ENCODE results near the gene MAP4K4. TPM values are rescaled to one million over a fixed set of nuclear protein-coding genes. Genes with fewer than 3 reads are reported as not detected.
A peak's percentile ranks its signal among the peaks of the same experiment; 100 is the strongest.
"Not testable (repeated sequence)": the region's sequence is repeated elsewhere in the genome, so short reads cannot be mapped to it uniquely, and the experiment has no call there.

Gene MAP4K4
- total RNA-seq, 1 experiment from 2014 or later, result 37.6 TPM

DNA sequence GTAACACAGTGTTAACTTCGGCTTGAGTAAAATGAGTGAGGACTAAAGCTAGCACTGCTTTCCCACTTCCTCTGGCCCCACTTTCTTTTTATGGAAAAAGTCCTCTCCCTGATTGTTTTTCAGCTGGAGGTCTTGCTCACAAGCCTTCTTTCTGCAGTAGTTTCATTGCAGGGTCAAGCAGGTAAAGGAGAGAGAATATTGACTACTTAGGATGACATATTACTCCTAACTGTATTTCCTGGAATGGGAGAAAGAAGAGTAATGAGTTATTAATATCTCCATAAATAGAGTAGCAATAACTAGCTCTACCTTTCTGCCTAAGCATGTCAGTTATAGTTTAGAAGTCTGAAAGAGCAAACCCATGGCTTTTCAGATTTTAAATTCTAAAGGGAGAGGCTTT is 45.0 kb downstream of the MAP4K4 start:
- no peak for DNase-seq (ENCODE audit: low read depth)

DNA sequence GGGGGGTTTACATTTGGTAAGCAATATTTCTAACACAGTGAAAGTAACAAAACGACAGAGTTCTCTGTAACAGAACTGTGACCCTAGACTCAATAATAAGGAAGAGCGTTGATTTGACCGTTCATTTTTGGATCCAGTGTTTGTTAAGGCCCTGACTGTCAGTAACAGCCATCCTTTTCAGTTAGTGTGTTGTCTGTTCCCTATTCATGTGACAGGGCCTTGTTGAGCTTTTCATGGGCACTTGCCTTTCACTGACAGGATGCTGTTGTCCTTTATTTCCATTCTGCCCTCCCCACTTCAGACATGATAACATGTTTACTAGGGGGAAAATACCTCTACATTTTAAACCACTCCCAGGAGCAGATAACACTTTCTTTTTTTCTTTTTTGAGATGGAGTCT is 45.8 kb downstream of the MAP4K4 start:
- no peak for DNase-seq (ENCODE audit: low read depth)

GRCh38 chr2:101744832-101745231 is 47.3 kb downstream of the MAP4K4 start:
- no peak for DNase-seq (ENCODE audit: low read depth)

- peak; percentile 91 for DNase-seq (ENCODE audit: low read depth)
Measured at GRCh38 chr2:101745711-101746694, 48.5 kb downstream of the MAP4K4 start.

DNA sequence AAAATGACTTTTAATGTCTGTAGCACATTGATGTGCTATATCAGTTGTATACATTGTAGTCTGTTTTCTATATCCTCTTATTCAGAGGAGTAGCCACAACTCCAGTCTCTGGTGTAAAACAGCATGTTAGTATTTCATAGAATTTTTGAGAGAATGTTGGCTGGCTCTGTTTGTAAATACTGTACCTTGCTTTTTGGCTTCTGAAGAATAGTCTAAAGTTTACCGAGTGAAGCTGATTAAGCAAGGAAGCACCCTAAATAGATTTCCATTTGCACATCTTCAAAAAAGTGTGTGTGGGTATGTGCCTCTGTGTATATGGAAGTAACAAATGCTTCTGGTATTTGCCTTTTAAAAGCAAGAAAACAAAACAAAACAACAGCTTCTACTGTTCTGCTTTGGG is 50.5 kb downstream of the MAP4K4 start:
- DNase-seq (ENCODE audit: low read depth), result no peak

GRCh38 chr2:101748462-101748861 is 51.0 kb downstream of the MAP4K4 start:
- DNase-seq (ENCODE audit: low read depth), result not testable (repeated sequence)

DNA sequence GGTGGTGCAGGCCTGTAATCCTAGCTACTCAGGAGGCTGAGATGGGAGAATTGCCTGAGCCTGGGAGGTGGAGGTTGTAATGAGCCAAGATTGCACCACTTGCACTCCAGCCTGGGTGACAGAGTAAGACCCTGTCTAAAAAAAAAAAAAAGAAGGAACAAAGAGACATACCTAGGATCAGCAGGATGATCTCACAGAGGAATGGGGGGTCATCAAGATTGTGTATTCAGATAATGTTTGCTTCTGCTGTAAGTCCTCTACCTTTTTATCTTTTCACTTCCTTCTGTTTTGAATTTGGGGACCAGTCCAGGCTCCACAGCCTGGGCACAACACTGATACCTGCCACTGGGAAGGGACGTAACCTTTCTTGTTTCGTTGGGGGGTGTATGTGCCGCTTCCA is 53.2 kb downstream of the MAP4K4 start:
- no peak for DNase-seq (ENCODE audit: low read depth)

DNA sequence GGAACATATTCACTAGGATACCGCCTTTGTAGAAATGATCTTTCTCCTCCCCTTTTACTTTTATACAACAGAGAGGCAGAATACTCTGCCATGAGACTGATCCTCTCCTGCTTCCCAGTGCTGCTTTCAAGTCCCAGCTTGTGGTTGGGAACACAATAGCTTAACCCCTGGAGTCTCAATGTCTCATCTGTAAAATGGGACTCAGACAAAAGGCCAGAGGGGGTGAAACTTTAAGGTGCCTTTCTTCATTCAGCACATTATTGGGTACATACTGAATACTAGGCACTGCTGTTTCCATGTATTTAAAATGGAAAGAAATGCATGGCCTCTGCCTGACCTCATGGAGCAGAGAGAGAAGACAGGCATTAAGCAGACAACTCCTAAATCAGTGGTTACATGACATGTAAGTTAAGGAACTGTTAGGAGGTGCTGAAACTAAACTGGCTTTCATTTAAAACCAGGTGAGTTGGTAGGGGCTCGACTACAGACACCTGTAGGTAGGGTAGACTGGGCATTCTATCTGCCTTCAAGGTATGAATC is 53.8 kb downstream of the MAP4K4 start:
- DNase-seq (ENCODE audit: low read depth), result no peak

DNA sequence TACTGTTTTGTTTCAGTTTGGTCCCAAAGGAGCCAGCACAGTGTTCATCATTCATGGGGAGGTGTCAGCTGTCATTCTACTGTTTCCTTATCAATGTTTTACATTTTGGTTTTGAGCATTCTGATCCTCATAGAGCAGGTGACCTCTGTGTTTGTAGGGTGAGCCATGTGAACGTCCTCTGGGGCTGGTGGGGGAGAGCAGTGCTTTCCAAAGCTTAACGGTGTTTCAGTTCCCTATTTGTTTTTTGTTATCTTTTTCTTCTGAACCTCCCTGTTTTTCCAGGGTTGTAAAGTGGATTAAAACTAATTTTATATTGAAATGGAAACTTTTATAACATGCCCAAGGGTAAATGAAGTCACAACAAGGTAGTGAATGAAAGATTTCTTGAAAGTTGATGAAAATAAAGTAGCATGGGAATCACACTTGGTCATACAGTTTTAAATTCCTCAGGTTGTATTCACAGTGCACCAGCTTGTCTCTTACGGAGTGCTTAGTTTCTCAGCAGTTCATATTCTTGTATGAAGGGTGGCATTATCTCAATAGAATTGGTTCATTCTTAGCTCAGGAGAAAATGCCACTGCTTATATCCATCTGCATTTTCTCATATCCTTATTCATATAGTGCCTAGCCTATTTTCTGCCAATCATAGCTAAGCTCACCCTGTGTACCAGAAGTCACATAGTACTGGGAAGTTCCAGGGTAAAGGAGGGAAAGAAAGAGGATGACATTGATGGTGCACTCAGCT is 54.5 kb downstream of the MAP4K4 start:
- no peak for DNase-seq (ENCODE audit: low read depth)

DNA sequence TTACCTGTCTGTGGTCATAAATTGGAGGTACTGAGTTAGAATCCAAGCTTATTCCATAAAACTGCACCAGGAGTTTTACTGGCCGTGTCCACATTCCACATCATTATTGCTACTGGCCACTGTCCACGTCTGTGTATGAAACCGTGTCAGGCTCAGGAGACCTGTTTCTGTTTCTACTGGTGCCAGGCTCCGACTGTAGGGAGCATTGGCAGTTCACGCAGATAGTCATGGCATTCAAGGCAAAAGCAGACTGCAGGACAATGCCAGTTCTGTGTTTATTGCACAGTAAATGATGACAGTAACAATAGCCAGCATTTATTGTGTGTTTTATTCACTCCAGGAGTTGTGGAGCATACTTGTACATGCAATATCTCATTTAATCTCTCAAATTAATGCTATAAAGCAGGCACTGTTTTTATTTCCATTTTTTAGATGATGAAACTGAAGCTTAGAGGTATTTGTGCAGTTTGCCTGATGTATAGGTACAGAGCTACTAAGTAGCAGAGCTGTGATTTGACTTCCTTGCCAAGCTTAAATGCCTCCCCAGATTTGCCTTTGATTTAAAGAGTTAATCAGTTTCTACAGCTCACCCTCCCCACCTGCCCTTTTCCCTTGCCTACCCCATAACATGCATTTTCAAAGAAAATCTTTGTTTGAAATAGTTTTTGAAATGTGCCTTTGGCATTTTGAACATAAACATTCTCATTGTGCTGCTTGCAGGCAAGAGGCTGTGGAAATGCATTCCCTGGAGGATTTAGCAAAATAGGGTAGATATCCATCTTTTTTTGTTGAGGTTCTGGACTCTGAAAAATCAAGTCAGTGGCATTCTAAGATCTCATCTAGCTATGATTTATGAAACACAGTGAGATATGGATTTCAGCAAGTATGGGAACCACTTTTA is 55.5 kb downstream of the MAP4K4 start:
- DNase-seq (ENCODE audit: low read depth), result no peak

DNA sequence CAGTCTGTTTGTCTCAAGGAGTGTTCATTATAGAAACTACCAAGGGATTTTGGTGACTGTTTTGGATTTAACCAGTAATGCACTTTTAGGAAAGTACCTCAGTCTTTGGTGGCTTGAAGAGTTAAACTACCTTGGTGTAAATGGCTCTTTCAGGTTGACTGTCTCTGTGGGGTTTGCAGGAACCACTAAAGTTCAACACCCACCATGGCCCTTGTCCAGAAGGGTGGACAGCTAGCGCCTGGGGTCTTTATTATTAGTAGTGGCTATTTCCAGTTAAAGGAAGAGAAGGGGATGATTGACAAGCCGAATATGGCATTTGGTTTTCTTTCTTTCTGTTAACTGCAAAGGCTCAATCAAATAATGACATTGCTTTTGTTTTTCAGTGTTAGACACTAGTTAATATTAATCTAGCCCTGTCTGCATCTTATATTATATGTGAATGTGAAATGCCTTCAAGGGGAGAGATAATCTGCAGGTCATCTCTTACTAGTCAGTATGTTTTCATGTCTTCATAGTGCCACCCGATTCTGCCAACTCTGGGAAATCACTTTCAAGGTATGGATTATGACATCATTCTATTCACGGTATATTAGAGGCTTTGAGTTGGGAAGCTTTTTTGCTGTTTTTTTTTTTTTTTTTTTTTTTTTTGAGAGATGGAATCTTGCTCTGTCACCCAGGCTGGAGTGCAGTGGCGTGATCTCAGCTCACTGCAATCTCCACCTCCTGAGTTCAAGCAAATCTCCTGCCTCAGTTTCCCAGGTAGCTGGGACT is 56.4 kb downstream of the MAP4K4 start:
- no peak for DNase-seq (ENCODE audit: low read depth)

DNA sequence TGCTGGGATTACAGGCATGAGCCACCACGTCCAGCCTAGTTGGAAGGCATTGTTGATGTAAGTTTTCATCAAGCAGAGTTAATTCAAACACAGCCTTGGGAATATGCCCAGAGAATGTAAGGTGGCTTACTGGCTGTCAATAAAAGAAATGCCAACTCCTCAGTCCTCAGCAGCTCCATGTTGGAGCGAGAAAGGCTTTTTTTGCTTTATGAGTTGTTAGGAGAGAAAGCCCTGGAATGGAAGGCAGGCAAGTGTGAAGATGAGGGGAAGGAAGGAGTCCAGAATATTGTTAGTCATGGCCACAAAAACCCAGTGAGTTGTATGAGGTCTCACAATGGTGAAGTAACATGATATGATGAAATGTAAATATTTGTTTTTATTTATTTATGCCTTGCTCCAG is 57.1 kb downstream of the MAP4K4 start:
- peak; percentile 72 for DNase-seq (ENCODE audit: low read depth)

DNA sequence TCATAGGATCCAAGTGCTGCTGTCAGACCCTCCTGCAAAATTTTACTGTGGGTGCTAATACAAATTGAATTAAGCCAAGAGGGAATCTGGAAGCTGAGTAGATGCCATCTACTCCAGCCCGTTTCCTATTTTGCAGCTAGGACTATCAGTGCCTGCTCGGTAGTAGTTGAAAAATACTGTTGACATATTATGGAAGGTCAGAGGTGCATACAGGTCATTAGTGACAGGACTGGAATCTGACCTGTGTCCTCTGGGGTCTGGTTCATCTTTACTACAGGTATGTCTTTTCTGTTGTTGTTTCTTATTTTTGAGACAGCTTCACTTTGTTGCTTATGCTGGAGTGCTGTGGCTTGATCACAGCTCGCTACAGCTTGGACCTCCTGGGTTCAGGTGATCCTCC is 58.8 kb downstream of the MAP4K4 start:
- DNase-seq (ENCODE audit: low read depth), result no peak

DNA sequence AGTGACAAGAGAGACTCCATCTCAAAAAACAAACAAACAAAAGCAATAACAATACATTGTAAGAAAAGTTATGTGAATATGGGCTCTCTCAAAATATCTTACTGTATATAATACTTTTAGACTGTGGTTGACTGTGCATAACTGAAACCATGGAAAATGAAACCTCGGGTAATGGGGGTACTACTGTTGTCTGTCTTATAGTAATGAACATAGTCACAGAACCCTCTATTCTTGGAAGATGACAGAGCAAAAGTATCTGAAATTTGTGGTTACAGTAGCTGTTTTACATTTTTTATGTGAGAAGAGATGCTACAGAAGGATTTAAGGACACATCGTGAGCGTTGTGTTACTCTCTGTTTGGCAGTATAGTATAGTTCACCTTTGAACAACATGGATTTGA is 60.5 kb downstream of the MAP4K4 start:
- peak; percentile 42 for DNase-seq (ENCODE audit: low read depth)

GRCh38 chr2:101759162-101759561 is 61.7 kb downstream of the MAP4K4 start:
- peak; percentile 96 for DNase-seq (ENCODE audit: low read depth)

DNA sequence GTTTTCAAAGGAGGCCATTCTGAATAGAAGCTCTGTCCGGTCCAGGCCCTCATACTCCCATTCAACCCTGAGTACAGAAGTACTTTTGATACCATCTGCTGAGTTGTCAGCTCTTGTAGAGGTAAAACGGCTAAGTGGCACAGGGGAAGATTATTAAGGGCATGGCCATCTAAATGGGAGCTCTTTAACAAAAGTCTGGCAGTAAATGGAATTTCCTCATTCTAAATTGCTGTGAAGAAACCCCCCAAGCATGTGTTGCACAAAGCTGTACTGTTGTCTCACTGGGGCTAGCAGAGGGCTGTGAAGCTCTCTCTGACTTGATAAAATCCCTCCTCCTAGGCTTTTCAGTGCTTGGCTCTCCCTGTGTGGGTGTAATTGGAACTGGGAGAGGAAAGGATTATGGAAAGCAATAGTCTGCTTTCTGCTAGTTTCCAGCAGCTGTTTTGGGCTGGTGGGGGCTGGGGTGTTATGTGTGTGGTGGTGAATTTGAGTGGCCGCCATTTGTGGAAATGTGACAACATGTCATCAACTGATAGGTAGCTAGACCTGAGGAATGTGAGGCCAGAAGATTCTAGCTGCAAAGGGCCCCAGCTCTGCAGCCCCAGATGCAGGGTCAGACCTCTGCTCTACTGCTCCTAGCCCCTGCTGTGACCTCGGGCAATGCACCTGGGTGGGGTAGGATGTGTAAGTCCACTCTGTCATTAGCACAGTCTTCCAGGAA is 65.1 kb downstream of the MAP4K4 start:
- DNase-seq (ENCODE audit: low read depth), result no peak

GRCh38 chr2:101763496-101764333 is 66.2 kb downstream of the MAP4K4 start:
- no peak for DNase-seq (ENCODE audit: low read depth)

GRCh38 chr2:101766337-101766736 is 68.8 kb downstream of the MAP4K4 start:
- no peak for DNase-seq (ENCODE audit: low read depth)
